Fibroblast of lung (primary cell): Measurements from ENCODE around the gene METRNL. TPM values are rescaled to one million over a fixed set of nuclear protein-coding genes. Genes with fewer than 3 reads are reported as not detected.
A peak's percentile ranks its signal among the peaks of the same experiment; 100 is the strongest.

Experiments used
- DNase-seq, 2 donors: peaks; one replicate each; pipeline versions ENCODE4 v3.0.0 to v3.0.0-alpha.2; 2010; ENCODE audit warnings: low read depth in 2 of 2
- H2AFZ ChIP-seq: 2 replicates; pipeline ENCODE4 v1.5.1; 2012; ENCODE audit warnings: low read length, control low read depth, inconsistent platforms
- H3K27ac ChIP-seq: 2 replicates; pipeline ENCODE4 v1.5.1; 2011; ENCODE audit warnings: low read length, control low read depth; ENCODE audit not compliant: insufficient read depth
- H3K27me3 ChIP-seq: 2 replicates; pipeline ENCODE4 v1.5.1; 2011; ENCODE audit warnings: mild to moderate bottlenecking, low read length; ENCODE audit not compliant: control insufficient read depth, insufficient read depth
- H3K36me3 ChIP-seq: 2 replicates; pipeline ENCODE4 v1.5.1; 2011; ENCODE audit warnings: low read length; ENCODE audit not compliant: control insufficient read depth, insufficient read depth
- H3K4me1 ChIP-seq: 2 replicates; pipeline ENCODE4 v1.5.1; 2011; ENCODE audit warnings: low read length; ENCODE audit not compliant: control insufficient read depth, insufficient read depth; ENCODE audit errors: extremely low read depth
- H3K4me2 ChIP-seq: 2 replicates; pipeline ENCODE4 v1.5.1; 2011; ENCODE audit warnings: low read length, control low read depth; ENCODE audit not compliant: insufficient read depth; ENCODE audit errors: extremely low read depth
- H3K4me3 ChIP-seq, 4 experiments: fragments of 200-600 bp in 1 of 4; sonication (generic) in 1 of 4; replicated peaks in 1 of 4; 2 replicates each; pipeline ENCODE4 v1.5.1; 2011 to 2016; ENCODE audit warnings: low read length in 4 of 4, low read depth in 3 of 4, mild to moderate bottlenecking in 3 of 4, control low read depth in 2 of 4, inconsistent platforms in 1 of 4, mixed read lengths in 1 of 4; ENCODE audit not compliant: insufficient read depth in 1 of 4; ENCODE audit errors: control extremely low read depth in 1 of 4
- H3K79me2 ChIP-seq: 2 replicates; pipeline ENCODE4 v1.5.1; 2012; ENCODE audit warnings: mild to moderate bottlenecking, low read length, inconsistent platforms; ENCODE audit not compliant: control insufficient read depth, insufficient read depth
- H3K9ac ChIP-seq: 2 replicates; pipeline ENCODE4 v1.5.1; 2011; ENCODE audit warnings: mild to moderate bottlenecking, low read length, control low read depth; ENCODE audit not compliant: insufficient read depth
- H3K9me3 ChIP-seq: 2 replicates; pipeline ENCODE4 v1.5.1; 2012; ENCODE audit warnings: low read depth, low read length; ENCODE audit not compliant: control insufficient read depth, insufficient read depth
- H4K20me1 ChIP-seq: 2 replicates; pipeline ENCODE4 v1.5.1; 2011; ENCODE audit warnings: low read length; ENCODE audit not compliant: control insufficient read depth, insufficient read depth; ENCODE audit errors: extremely low read depth
- CTCF ChIP-seq, 2 donors: IDR thresholded peaks in 1 of 2; conservative IDR thresholded peaks in 1 of 2; 1 replicate in 1 of 2; 2 replicates in 1 of 2; pipeline ENCODE4 v1.5.1; 2011 to 2012; ENCODE audit warnings: low read length in 2 of 2, control low read depth in 1 of 2, inconsistent platforms in 1 of 2, low read depth in 1 of 2, mild to moderate bottlenecking in 1 of 2
- EZH2 ChIP-seq: IDR thresholded peaks from 2 replicates; pipeline ENCODE4 v1.5.1; 2012; ENCODE audit warnings: low read length, control low read depth, mild to moderate bottlenecking; ENCODE audit errors: missing control alignments
- polyA plus RNA-seq, 2 donors: library from polyadenylated mRNA; depleted of rRNA in 1 of 2; stranded (reverse) in 1 of 2; unstranded in 1 of 2; fragments of >200 nt; gene quantifications; 2 replicates each; pipeline ENCODE4 v1.2.1, GENCODE V29; 2011 to 2012; ENCODE audit warnings: missing spikeins in 1 of 2
- total RNA-seq: library from RNA; depleted of rRNA; stranded (reverse); fragments of >200 nt; gene quantifications from 2 replicates; pipeline ENCODE4 v1.2.1, GENCODE V29; 2014

METRNL gene
- total and polyA plus RNA-seq, 2 donors (not counting 1 experiment from before 2014, with no cell fraction given): 27.0 to 120 TPM

DNA sequence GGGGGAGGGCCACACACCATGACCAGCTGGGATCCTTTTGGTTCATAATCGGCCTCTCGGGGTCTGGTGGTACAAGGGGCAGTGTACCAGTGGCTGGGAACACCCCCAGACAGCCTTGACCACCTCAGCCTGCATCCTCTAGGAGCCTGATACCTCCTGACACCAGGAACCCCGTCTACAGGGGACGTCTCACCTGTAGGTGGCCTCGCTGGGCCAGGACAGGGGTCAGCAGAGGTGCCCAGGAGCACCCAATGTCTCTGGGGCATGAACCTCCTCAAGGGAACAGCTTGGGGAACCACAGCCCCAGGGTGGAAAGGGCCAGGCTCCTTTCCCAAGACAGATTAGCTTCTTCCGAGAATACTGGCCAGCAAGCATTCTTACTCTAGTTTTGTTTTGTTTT, 2.5 kb upstream of the METRNL start:
- Histone ChIP-seq H3K36me3 (no peaks in the 10 kb centered on the region), H3K27me3 (peaks cover 8% of the 10 kb centered on the region), H2AFZ (no peak overlapping the region), H3K9me3 (no peaks in the 10 kb centered on the region), H3K4me3 (no peak overlapping the region), H3K4me1 (no peaks in the 10 kb centered on the region), H4K20me1 (no peaks in the 10 kb centered on the region), H3K4me2 (no peak overlapping the region), H3K9ac (no peak overlapping the region), H3K27ac (no peak overlapping the region), H3K79me2 (peaks cover 12% of the 10 kb centered on the region)
- DNase-seq: no peak
- TF ChIP-seq CTCF (conservative IDR thresholded peaks at IDR 0.05 in 1 of 2, IDR thresholded peaks at IDR 0.05 in 1 of 2; ENCODE audit: low read depth in 1 of 2, low read length in 2 of 2): peak in 1 of 2 donors; percentile 4
- no peak for TF ChIP-seq EZH2

DNA sequence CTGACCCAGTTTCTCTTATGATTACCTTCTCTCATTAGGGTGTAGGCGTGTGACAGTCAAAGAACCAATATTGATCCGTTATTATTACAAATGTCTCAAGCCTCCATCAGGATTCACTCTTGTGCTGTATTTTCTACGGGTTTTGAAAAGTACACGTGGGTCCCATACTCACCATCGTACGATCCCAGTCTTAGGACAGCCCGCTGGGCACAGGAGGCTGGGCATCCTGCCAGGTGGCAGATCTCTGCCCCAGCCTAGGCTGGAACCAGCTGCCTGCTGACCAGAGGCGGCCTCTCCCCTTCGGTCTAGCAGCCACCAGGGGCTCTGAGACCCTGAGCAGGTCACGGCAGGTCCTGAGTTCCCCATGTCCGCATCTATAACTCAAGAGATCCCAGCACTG, 2.0 kb upstream of the METRNL start:
- Histone ChIP-seq H2AFZ (no peak overlapping the region), H4K20me1 (no peaks in the 10 kb centered on the region), H3K9me3 (no peaks in the 10 kb centered on the region), H3K4me2 (no peak overlapping the region), H3K27me3 (peaks cover 8% of the 10 kb centered on the region), H3K4me1 (peaks cover 2% of the 10 kb centered on the region), H3K79me2 (peaks cover 17% of the 10 kb centered on the region), H3K36me3 (no peaks in the 10 kb centered on the region), H3K4me3 (no peak overlapping the region), H3K9ac (no peak overlapping the region), H3K27ac (no peak overlapping the region)
- TF ChIP-seq EZH2: no peak
- no peak for TF ChIP-seq CTCF (conservative IDR thresholded peaks at IDR 0.05 in 1 of 2, IDR thresholded peaks at IDR 0.05 in 1 of 2; ENCODE audit: low read depth in 1 of 2, low read length in 2 of 2)
- no peak for DNase-seq

GRCh38 chr17:83077939-83078338, 1.5 kb upstream of the METRNL start:
- Histone ChIP-seq H3K27ac (no peak overlapping the region), H3K27me3 (peaks cover 8% of the 10 kb centered on the region), H3K4me2 (no peak overlapping the region), H3K36me3 (no peaks in the 10 kb centered on the region), H3K9ac (no peak overlapping the region), H3K4me1 (peaks cover 5% of the 10 kb centered on the region), H3K4me3 (no peak overlapping the region), H2AFZ (no peak overlapping the region), H4K20me1 (peaks cover 3% of the 10 kb centered on the region), H3K79me2 (peaks cover 22% of the 10 kb centered on the region), H3K9me3 (no peaks in the 10 kb centered on the region)
- TF ChIP-seq EZH2 (no peak), CTCF (conservative IDR thresholded peaks at IDR 0.05 in 1 of 2, IDR thresholded peaks at IDR 0.05 in 1 of 2; ENCODE audit: low read depth in 1 of 2, low read length in 2 of 2) (no peak)
- DNase-seq: no peak
